Right atrium auricular region (tissue), 2 donors: ENCODE measurements around the gene CD48. TPM values are rescaled to one million over a fixed set of nuclear protein-coding genes. Genes with fewer than 3 reads are reported as not detected.

Experiments used
- DNase-seq: peaks from one replicate; pipeline ENCODE4 v3.0.0-alpha.2; 2019; ENCODE audit warnings: low spot score
- H3K27ac ChIP-seq, 2 donors: fragments of 200-600 bp; sonication (generic); 1 replicate in 1 of 2; 2 replicates in 1 of 2; pipeline ENCODE4 v1.5.1; 2016 to 2019
- H3K27me3 ChIP-seq, 2 donors: fragments of 200-600 bp; sonication (generic); one replicate each; pipeline versions ENCODE4 v1.5.1 to v1.6.0; 2017 to 2019
- H3K36me3 ChIP-seq: fragments of 200-600 bp; sonication (generic); one replicate; pipeline ENCODE4 v1.5.1; 2016
- H3K4me1 ChIP-seq, 2 donors: fragments of 200-600 bp; sonication (generic); one replicate each; pipeline versions ENCODE4 v1.5.1 to v1.6.0; 2017 to 2019
- H3K4me3 ChIP-seq, 2 donors: fragments of 200-600 bp; sonication (generic); 1 replicate in 1 of 2; 2 replicates in 1 of 2; pipeline ENCODE4 v1.5.1; 2017 to 2019; ENCODE audit warnings: mild to moderate bottlenecking in 1 of 2, moderate library complexity in 1 of 2
- H3K9me3 ChIP-seq, 2 donors: fragments of 200-600 bp; sonication (generic); one replicate each; pipeline ENCODE4 v1.5.1; 2019
- CTCF ChIP-seq, 2 donors: fragments of 200-600 bp; sonication (generic); IDR thresholded peaks; one replicate each; pipeline ENCODE4 v1.5.1; 2019; ENCODE audit warnings: antibody characterized with exemption in 2 of 2
- total RNA-seq, 2 donors: library from RNA; depleted of rRNA; stranded (reverse); fragments of >200 nt; gene quantifications; one replicate each; pipeline ENCODE4 v1.1.0, GENCODE V29; 2016

Gene CD48
- total RNA-seq, 2 donors from 2014 or later, result 1.2 to 3.2 TPM

GRCh38 chr1:160637821-160638539 is 73.6 kb downstream of the CD48 start:
- no peaks in the 10 kb centered on the region for H3K36me3 ChIP-seq
- no peak overlapping the region for H3K4me3 ChIP-seq
- H3K4me1 ChIP-seq, result no peaks in the 10 kb centered on the region
- H3K9me3 ChIP-seq, result no peaks in the 10 kb centered on the region
- H3K27me3 ChIP-seq, result no peaks in the 10 kb centered on the region
- no peak overlapping the region for H3K27ac ChIP-seq
- DNase-seq, result no peak
- no peak for TF ChIP-seq CTCF (IDR thresholded peaks at IDR 0.05)

- H3K4me1 ChIP-seq, result no peaks in the 10 kb centered on the region
- H3K9me3 ChIP-seq, result no peaks in the 10 kb centered on the region
- H3K27ac ChIP-seq, result no peak overlapping the region
- no peak overlapping the region for H3K4me3 ChIP-seq
- no peak for DNase-seq
- no peaks in the 10 kb centered on the region for H3K27me3 ChIP-seq
- no peaks in the 10 kb centered on the region for H3K36me3 ChIP-seq
- no peak for TF ChIP-seq CTCF (IDR thresholded peaks at IDR 0.05)
Observed at GRCh38 chr1:160637065-160637464, 74.6 kb downstream of the CD48 start.

GRCh38 chr1:160636547-160636946 is 75.1 kb downstream of the CD48 start:
- Histone ChIP-seq H3K9me3 (no peaks in the 10 kb centered on the region), H3K27ac (no peak overlapping the region), H3K36me3 (no peaks in the 10 kb centered on the region), H3K4me1 (no peaks in the 10 kb centered on the region), H3K27me3 (no peaks in the 10 kb centered on the region), H3K4me3 (no peak overlapping the region)
- TF ChIP-seq CTCF (IDR thresholded peaks at IDR 0.05), result no peak
- DNase-seq, result no peak

GRCh38 chr1:160636076-160636475 is 75.5 kb downstream of the CD48 start:
- no peak for TF ChIP-seq CTCF (IDR thresholded peaks at IDR 0.05)
- no peak for DNase-seq
- no peak overlapping the region for H3K4me3 ChIP-seq
- no peaks in the 10 kb centered on the region for H3K4me1 ChIP-seq
- no peaks in the 10 kb centered on the region for H3K9me3 ChIP-seq
- H3K27ac ChIP-seq, result no peak overlapping the region
- H3K36me3 ChIP-seq, result no peaks in the 10 kb centered on the region
- H3K27me3 ChIP-seq, result no peaks in the 10 kb centered on the region

GRCh38 chr1:160634543-160635491 is 76.8 kb downstream of the CD48 start:
- H3K36me3 ChIP-seq, result no peaks in the 10 kb centered on the region
- no peaks in the 10 kb centered on the region for H3K27me3 ChIP-seq
- no peak for TF ChIP-seq CTCF (IDR thresholded peaks at IDR 0.05)
- no peak overlapping the region for H3K4me3 ChIP-seq
- no peaks in the 10 kb centered on the region for H3K9me3 ChIP-seq
- DNase-seq, result no peak
- H3K4me1 ChIP-seq, result no peaks in the 10 kb centered on the region
- no peak overlapping the region for H3K27ac ChIP-seq
